Muscle of leg (tissue), 16 donors: Measurements from ENCODE around the gene HAL. TPM values are rescaled to one million over a fixed set of nuclear protein-coding genes. Genes with fewer than 3 reads are reported as not detected.

Experiments used
- DNase-seq: peaks from one replicate; pipeline ENCODE4 v3.0.0; 2013
- H3K27ac ChIP-seq: one replicate; pipeline ENCODE4 v1.5.1; 2013; ENCODE audit warnings: mild to moderate bottlenecking, low read length, control low read depth
- H3K27me3 ChIP-seq: one replicate; pipeline ENCODE4 v1.6.1; 2013; ENCODE audit warnings: low read length; ENCODE audit not compliant: control insufficient read depth, insufficient read depth
- H3K36me3 ChIP-seq: one replicate; pipeline ENCODE4 v1.6.1; 2013; ENCODE audit warnings: low read length; ENCODE audit not compliant: control insufficient read depth, insufficient read depth
- H3K4me1 ChIP-seq: one replicate; pipeline ENCODE4 v1.6.1; 2013; ENCODE audit warnings: low read length; ENCODE audit not compliant: control insufficient read depth, insufficient read depth
- H3K4me3 ChIP-seq: one replicate; pipeline ENCODE4 v1.5.1; 2013; ENCODE audit warnings: low read length, control low read depth
- H3K9me3 ChIP-seq: replicated peaks from 2 replicates; pipeline ENCODE4 v1.6.1; 2013; ENCODE audit warnings: low read depth, low read length; ENCODE audit not compliant: control insufficient read depth
- WGBS: methylation state at CpG from one replicate; pipeline ENCODE4 v1.1.5; 2013; ENCODE audit warnings: missing lambda C conversion rate; ENCODE audit not compliant: insufficient coverage; 5-methylcytosine and 5-hydroxymethylcytosine counted together
- long read RNA-seq, 11 donors: transcript quantifications; one replicate each; lab custom pipeline, GENCODE V29; 2026
- polyA plus RNA-seq, 8 donors: library from polyadenylated mRNA; unstranded; fragments of 120-200 nt; gene quantifications; one replicate each; pipeline versions ENCODE4 v1.2.1 to v1.2.3, GENCODE V29; 2013; ENCODE audit warnings: inconsistent platforms in 1 of 8, low replicate concordance in 1 of 8; ENCODE audit not compliant: insufficient read length in 8 of 8, insufficient read depth in 1 of 8
- total RNA-seq: library from RNA; stranded (reverse); fragments of 120-200 nt; gene quantifications from one replicate; pipeline ENCODE4 v1.2.4, GENCODE V29; 2013

The HAL gene, protein sequence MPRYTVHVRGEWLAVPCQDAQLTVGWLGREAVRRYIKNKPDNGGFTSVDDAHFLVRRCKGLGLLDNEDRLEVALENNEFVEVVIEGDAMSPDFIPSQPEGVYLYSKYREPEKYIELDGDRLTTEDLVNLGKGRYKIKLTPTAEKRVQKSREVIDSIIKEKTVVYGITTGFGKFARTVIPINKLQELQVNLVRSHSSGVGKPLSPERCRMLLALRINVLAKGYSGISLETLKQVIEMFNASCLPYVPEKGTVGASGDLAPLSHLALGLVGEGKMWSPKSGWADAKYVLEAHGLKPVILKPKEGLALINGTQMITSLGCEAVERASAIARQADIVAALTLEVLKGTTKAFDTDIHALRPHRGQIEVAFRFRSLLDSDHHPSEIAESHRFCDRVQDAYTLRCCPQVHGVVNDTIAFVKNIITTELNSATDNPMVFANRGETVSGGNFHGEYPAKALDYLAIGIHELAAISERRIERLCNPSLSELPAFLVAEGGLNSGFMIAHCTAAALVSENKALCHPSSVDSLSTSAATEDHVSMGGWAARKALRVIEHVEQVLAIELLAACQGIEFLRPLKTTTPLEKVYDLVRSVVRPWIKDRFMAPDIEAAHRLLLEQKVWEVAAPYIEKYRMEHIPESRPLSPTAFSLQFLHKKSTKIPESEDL
- 0.18 TPM for total RNA-seq
- under 1 TPM; 0.09 to 0.81 (median 0.34) TPM for polyA plus RNA-seq
- long read RNA-seq, donor 1: 0 reads
- long read RNA-seq, donor 2: 0 reads
- long read RNA-seq, donor 3: 0 reads
- long read RNA-seq, donor 4: 0 reads
- long read RNA-seq, donor 5: 0 reads
- long read RNA-seq, donor 6: 0 reads
- long read RNA-seq, donor 7: 0 reads
- long read RNA-seq, donor 8: 0 reads
- long read RNA-seq, donor 9: 0 reads
- long read RNA-seq, donor 10: 0 reads
- long read RNA-seq, donor 11: 0 reads

- Histone ChIP-seq H3K4me1 (no peaks in the 10 kb centered on the region), H3K36me3 (peaks cover 9% of the 10 kb centered on the region), H3K27me3 (no peaks in the 10 kb centered on the region), H3K27ac (no peak within 1 kb of the TSS), H3K9me3 (no peaks in the 10 kb centered on the region), H3K4me3 (no peak within 1 kb of the TSS)
- 63% methylated on average over 4 of the region's 7 CpGs for WGBS
- peak; percentile 8 for DNase-seq
Measured at GRCh38 chr12:95996034-95996658, at the start of gene HAL. TSS of gene HAL (minus strand) at chr12:95996344. CDS start at chr12:95995910, 434 bp downstream.

DNA sequence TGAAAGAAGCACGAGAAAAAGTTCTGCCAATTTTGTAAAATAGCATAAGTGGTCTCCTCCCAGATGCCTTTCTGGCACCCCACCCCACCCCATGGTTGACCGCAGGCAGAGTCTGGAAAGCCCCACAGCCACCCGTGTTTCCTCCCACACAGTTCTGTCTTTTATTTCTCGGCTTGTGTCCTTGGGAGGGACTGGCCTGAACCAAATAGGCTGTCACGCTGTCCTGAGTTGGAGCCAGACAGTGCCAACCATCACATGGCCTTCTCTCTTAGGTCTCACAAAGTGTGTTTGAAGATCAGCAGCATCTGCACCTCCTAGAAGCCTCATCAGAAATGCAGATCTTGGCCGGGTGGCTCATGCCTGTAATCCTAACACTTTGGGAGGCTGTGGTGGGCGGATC lies 49.4 kb upstream of the HAL start:
- Histone ChIP-seq H3K4me1 (peaks cover 3% of the 10 kb centered on the region), H3K27ac (no peak overlapping the region)
- WGBS: 76% methylated on average over 6 of the region's 7 CpGs

DNA sequence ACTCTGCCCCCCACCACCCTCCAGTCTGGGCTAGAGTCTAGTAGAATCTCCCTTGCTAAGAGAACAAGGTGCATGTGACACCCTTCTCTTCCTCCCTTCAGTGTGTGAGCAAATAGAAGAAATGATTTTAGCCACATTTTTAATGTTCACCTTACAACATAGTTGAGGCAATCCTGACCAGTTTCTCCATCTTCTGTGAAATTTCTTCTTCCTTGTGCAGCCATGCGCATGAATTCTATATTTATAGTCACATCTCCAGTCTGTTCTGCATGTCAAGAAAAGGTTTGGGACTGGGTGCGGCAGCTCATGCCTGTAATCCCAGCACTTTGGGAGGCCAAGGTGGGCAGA lies 48.8 kb upstream of the HAL start:
- WGBS: 91% methylated on average over 2 of the region's 2 CpGs
- H3K4me1 ChIP-seq: peaks cover 3% of the 10 kb centered on the region
- H3K9me3 ChIP-seq: no peaks in the 10 kb centered on the region
- no peaks in the 10 kb centered on the region for H3K36me3 ChIP-seq
- no peaks in the 10 kb centered on the region for H3K27me3 ChIP-seq
- no peak overlapping the region for H3K4me3 ChIP-seq
- H3K27ac ChIP-seq: no peak overlapping the region
- DNase-seq: no peak

More for the DNA sequence above, 49.4 kb upstream of the HAL start:
- Histone ChIP-seq H3K27me3 (no peaks in the 10 kb centered on the region), H3K9me3 (no peaks in the 10 kb centered on the region), H3K36me3 (no peaks in the 10 kb centered on the region), H3K4me3 (no peak overlapping the region)
- DNase-seq: no peak

- Histone ChIP-seq H3K27me3 (no peaks in the 10 kb centered on the region), H3K27ac (no peak overlapping the region), H3K9me3 (no peaks in the 10 kb centered on the region), H3K4me1 (peaks cover 3% of the 10 kb centered on the region), H3K36me3 (no peaks in the 10 kb centered on the region), H3K4me3 (no peak overlapping the region)
- DNase-seq: no peak
- 64% methylated on average over 9 of the region's 10 CpGs for WGBS
Measured at GRCh38 chr12:96044017-96044942, 48.1 kb upstream of the HAL start.

DNA sequence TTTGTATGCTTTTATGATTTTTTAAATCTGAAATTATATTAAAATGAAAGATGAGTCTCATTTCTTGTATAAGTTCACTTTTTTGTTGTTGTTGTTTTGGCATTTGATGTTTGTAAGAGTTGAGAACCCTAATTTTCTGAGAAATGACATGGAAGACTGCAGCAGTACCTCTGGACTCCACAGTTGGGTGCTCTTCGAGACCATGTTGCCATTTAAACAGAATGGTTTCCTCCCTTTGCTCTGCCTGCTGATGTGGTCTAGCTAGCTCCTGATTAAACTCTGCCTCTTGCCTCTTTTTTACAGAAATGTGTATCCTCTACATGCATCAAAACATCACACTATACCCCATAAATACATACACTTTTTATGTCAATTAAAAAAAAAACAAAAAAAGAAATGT lies 45.0 kb upstream of the HAL start:
- Histone ChIP-seq H3K27ac (no peak overlapping the region), H3K4me1 (no peaks in the 10 kb centered on the region), H3K27me3 (no peaks in the 10 kb centered on the region), H3K36me3 (no peaks in the 10 kb centered on the region), H3K4me3 (no peak overlapping the region), H3K9me3 (no peaks in the 10 kb centered on the region)
- 83% methylated on average over 1 of the region's 1 CpG for WGBS
- no peak for DNase-seq

DNA sequence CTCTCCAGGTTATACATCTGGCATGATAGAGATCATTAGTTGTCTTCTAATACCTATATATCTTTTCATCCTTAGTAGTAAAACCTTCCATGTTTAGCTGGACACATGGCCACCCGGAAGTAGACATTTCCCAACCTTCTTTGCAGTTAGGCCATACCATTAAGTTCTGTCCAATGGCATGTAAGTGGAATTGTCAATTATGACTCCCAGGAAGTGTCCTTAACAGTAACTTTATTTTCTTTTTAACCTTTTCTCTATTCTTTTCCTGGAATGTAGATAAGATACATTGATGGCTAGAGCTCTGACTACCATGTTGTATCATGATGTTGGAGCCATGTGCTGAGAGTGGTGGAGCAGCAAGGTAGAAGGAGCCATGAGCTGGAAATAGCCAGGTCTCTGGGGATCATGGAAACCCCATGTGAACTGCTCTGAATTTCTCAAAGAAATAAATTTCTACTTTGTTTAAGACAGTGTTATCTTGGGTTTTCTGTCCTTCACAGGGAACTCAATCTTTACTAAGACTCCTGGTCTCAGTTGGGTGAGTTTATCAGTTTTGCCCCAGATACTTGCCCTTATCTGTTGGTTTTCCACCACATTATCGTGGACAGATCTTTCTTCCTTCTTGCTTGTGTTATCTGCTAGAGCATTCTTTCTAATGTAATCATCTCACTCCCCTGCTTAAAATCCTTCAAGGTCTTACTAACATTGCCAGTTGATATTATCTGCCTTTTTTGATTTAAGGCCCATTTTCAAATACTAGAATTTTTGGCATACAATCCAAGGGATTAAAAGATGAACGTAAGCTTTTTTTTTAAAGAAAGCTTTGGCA lies 44.4 kb upstream of the HAL start:
- WGBS: no CpG with 5 or more reads among the region's 3 CpGs
- Histone ChIP-seq H3K4me3 (no peak overlapping the region), H3K9me3 (no peaks in the 10 kb centered on the region), H3K36me3 (no peaks in the 10 kb centered on the region), H3K27ac (no peak overlapping the region), H3K4me1 (no peaks in the 10 kb centered on the region), H3K27me3 (no peaks in the 10 kb centered on the region)
- no peak for DNase-seq

- Histone ChIP-seq H3K4me3 (no peak overlapping the region), H3K4me1 (peaks cover 3% of the 10 kb centered on the region), H3K9me3 (no peaks in the 10 kb centered on the region), H3K36me3 (no peaks in the 10 kb centered on the region), H3K27me3 (no peaks in the 10 kb centered on the region), H3K27ac (no peak overlapping the region)
- WGBS: 40% methylated on average over 1 of the region's 3 CpGs
- no peak for DNase-seq
Measured at GRCh38 chr12:96039516-96039915, 43.4 kb upstream of the HAL start.

DNA sequence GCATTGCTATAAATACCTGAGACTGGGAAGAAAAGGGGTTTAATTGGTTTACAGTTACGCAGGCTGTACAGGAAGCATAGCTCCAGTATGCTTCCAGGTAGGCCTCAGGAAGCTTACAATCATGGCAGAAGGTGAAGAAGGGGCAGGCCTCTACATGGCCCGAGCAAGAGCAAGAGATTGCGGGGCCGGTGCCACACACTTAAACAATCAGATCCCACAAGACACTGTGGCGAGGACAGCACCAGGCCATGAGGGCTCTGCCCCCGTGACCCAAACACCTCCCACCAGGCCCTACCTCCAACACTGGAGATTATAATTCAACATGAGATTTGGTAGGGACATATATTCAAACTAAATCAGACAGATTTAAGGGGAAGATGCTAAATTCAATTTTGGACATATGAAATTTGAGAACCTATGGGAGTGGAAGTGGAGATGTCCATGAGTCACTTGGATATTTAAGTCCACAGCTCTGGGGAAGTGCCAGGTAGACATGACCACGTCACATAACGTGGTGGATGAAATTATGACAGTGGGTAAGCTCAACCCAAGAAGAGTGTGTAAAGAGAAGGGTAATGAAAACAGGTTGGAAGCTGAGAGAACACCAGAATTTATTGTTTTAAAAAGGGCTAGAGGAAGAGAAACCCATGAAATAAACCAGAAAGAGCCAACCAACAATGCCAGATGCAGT lies 40.8 kb upstream of the HAL start:
- Histone ChIP-seq H3K36me3 (no peaks in the 10 kb centered on the region), H3K4me3 (no peak overlapping the region), H3K27me3 (no peaks in the 10 kb centered on the region), H3K9me3 (no peaks in the 10 kb centered on the region), H3K4me1 (peaks cover 5% of the 10 kb centered on the region), H3K27ac (no peak overlapping the region)
- peak; percentile 11 for DNase-seq
- WGBS: 82% methylated on average over 4 of the region's 8 CpGs
